PC-3 (cell line): ENCODE data around the gene CHST3. TPM values are rescaled to one million over a fixed set of nuclear protein-coding genes. Genes with fewer than 3 reads are reported as not detected.

Source experiments
- ATAC-seq: fragments of 200-7000 bp; cut with Tn5 transposase; 2 replicates; pipeline ENCODE4 v1.9.1; 2020; ENCODE audit warnings: mild to moderate bottlenecking, moderate library complexity
- BruUV-seq: library from RNA; stranded (reverse); fragments of 400-500 nt; replicated peaks from 2 replicates; lab custom pipeline; 2021; lab: Mats Ljungman, UMichigan
- CTCF ChIA-PET: fragments of 300-600 bp; sonication (Branson Sonifier 250); formaldehyde crosslinking; loops from one replicate; lab custom pipeline; 2022; ENCODE audit warnings: antibody characterized with exemption; lab: Charles Lee
- POLR2A ChIA-PET: fragments of 300-600 bp; sonication (Branson Sonifier 250); formaldehyde crosslinking; loops from one replicate; lab custom pipeline; 2022; ENCODE audit warnings: antibody characterized with exemption; ENCODE audit not compliant: unreplicated experiment; lab: Charles Lee
- DNase-seq: peaks from one replicate; pipeline ENCODE4 v3.0.0-alpha.2; 2015
- H2AFZ ChIP-seq: fragments of 300-600 bp; sonication (generic); 2 replicates; pipeline ENCODE4 v1.6.0; 2016; ENCODE audit warnings: antibody characterized with exemption, low read length
- H3F3A ChIP-seq: fragments of 300-600 bp; sonication (generic); one replicate; pipeline ENCODE4 v1.6.0; 2017; ENCODE audit warnings: antibody characterized with exemption, low read length, control low read depth, mild to moderate bottlenecking; ENCODE audit not compliant: unreplicated experiment
- H3K27ac ChIP-seq: fragments of 300-600 bp; sonication (generic); 2 replicates; pipeline ENCODE4 v1.5.1; 2016; ENCODE audit warnings: mild to moderate bottlenecking, low read length
- H3K27me3 ChIP-seq: fragments of 300-600 bp; sonication (generic); 2 replicates; pipeline ENCODE4 v1.6.1; 2016; ENCODE audit warnings: low read length, mixed read lengths
- H3K36me3 ChIP-seq: fragments of 300-600 bp; sonication (generic); 2 replicates; pipeline ENCODE4 v1.6.1; 2016; ENCODE audit warnings: low read depth, mixed run types, low read length, mixed read lengths
- H3K4me1 ChIP-seq: fragments of 300-600 bp; sonication (generic); 2 replicates; pipeline ENCODE4 v1.5.1; 2016; ENCODE audit warnings: low read length; ENCODE audit not compliant: insufficient read depth
- H3K4me2 ChIP-seq: fragments of 300-600 bp; sonication (generic); 2 replicates; pipeline ENCODE4 v1.6.0; 2016; ENCODE audit warnings: low read length
- H3K4me3 ChIP-seq: fragments of 300-600 bp; sonication (generic); 2 replicates; pipeline ENCODE4 v1.5.1; 2016; ENCODE audit warnings: mild to moderate bottlenecking, low read length, mixed read lengths
- H3K79me2 ChIP-seq: fragments of 300-600 bp; sonication (generic); 2 replicates; pipeline ENCODE4 v1.6.1; 2017; ENCODE audit warnings: low read length, mixed read lengths
- H3K9ac ChIP-seq: fragments of 300-600 bp; sonication (generic); 2 replicates; pipeline ENCODE4 v1.6.0; 2016; ENCODE audit warnings: mild to moderate bottlenecking, low read length
- H3K9me2 ChIP-seq: fragments of 300-600 bp; sonication (generic); replicated peaks from 2 replicates; pipeline ENCODE4 v1.6.1; 2016; ENCODE audit warnings: mixed run types, low read length, mixed read lengths
- H3K9me3 ChIP-seq: fragments of 300-600 bp; sonication (generic); 2 replicates; pipeline ENCODE4 v1.6.1; 2016; ENCODE audit warnings: low read length, mixed read lengths
- H4K20me1 ChIP-seq: fragments of 300-600 bp; sonication (generic); 2 replicates; pipeline ENCODE4 v1.6.1; 2016; ENCODE audit warnings: low read length, mixed read lengths
- CTCF ChIP-seq: fragments of 300-600 bp; sonication (generic); conservative IDR thresholded peaks from 2 replicates; pipeline ENCODE4 v1.5.1; 2017; ENCODE audit warnings: antibody characterized with exemption, low read depth, mild to moderate bottlenecking, low read length
- EZH2 ChIP-seq: fragments of 300-600 bp; sonication (generic); IDR thresholded peaks from one replicate; pipeline ENCODE4 v1.6.1; 2017; ENCODE audit warnings: antibody characterized with exemption, mild to moderate bottlenecking, low read length; ENCODE audit not compliant: unreplicated experiment
- EZH2phosphoT487 ChIP-seq: fragments of 300-600 bp; sonication (generic); IDR thresholded peaks from 2 replicates; pipeline ENCODE4 v1.6.1; 2018; ENCODE audit warnings: mild to moderate bottlenecking, antibody characterized with exemption, low read length, borderline replicate concordance
- intact Hi-C: fragments of 100-400 bp; cut with micrococcal nuclease; formaldehyde crosslinking; loops from 2 replicates; pipeline ENCODE4 v1.9.0; 2023
- total RNA-seq: library from RNA; depleted of rRNA; stranded (reverse); fragments of >200 nt; gene quantifications from 2 replicates; pipeline ENCODE4 v1.2.3, GENCODE V29; 2014

CHST3 gene
- total RNA-seq, 1 experiment from 2014 or later, result 12.7 TPM

- H4K20me1 ChIP-seq, result no peaks in the 10 kb centered on the region; the same call in 1 of the 2 replicates
- peaks cover 6% of the 10 kb centered on the region for H3F3A ChIP-seq
- ChIA-PET POLR2A (no interaction called here), CTCF (no interaction called here)
- TF ChIP-seq EZH2phosphoT487 (no peak), EZH2 (no peak), CTCF (no peak)
- H2AFZ ChIP-seq, result no peak overlapping the region
- H3K27me3 ChIP-seq, result no peaks in the 10 kb centered on the region
- intact Hi-C loops, result no loop called here
- no peaks in the 10 kb centered on the region for H3K36me3 ChIP-seq
- ATAC-seq (no peak), DNase-seq (no peak)
- no peaks in the 10 kb centered on the region for H3K9me3 ChIP-seq
- H3K4me3 ChIP-seq, result no peak overlapping the region
- no peak overlapping the region for H3K27ac ChIP-seq
- H3K79me2 ChIP-seq, result peaks cover 55% of the 10 kb centered on the region
- BruUV-seq, result no TSS peak
- H3K9me2 ChIP-seq, result no peaks in the 10 kb centered on the region
- no peak overlapping the region for H3K4me2 ChIP-seq
- H3K9ac ChIP-seq, result no peak overlapping the region
- H3K4me1 ChIP-seq, result peaks cover 19% of the 10 kb centered on the region
Measured at GRCh38 chr10:71980181-71981014, 16.2 kb downstream of the CHST3 start.

GRCh38 chr10:71981015-71981875, 17.1 kb downstream of the CHST3 start:
- Histone ChIP-seq H3K4me1 (peaks cover 10% of the 10 kb centered on the region), H3K27me3 (no peaks in the 10 kb centered on the region), H3K79me2 (peaks cover 55% of the 10 kb centered on the region), H3F3A (peaks cover 5% of the 10 kb centered on the region), H3K9ac (no peak overlapping the region), H2AFZ (no peak overlapping the region), H3K9me2 (no peaks in the 10 kb centered on the region), H3K36me3 (no peaks in the 10 kb centered on the region), H4K20me1 (no peaks in the 10 kb centered on the region; the same call in 1 of the 2 replicates), H3K4me2 (no peak overlapping the region), H3K27ac (no peak overlapping the region), H3K4me3 (no peak overlapping the region), H3K9me3 (no peaks in the 10 kb centered on the region)
- ChIA-PET CTCF (no interaction called here), POLR2A (no interaction called here)
- intact Hi-C loops, result no loop called here
- TF ChIP-seq EZH2phosphoT487, result no peak
- no peak for TF ChIP-seq EZH2
- no peak for TF ChIP-seq CTCF
- ATAC-seq (no peak), DNase-seq (no peak)
- no TSS peak for BruUV-seq
